ENCODE results near the gene PRR3. TPM values are rescaled to one million over a fixed set of nuclear protein-coding genes. Genes with fewer than 3 reads are reported as not detected.

Gene PRR3
- polyA plus RNA-seq, 1 donor from 2014 or later: 13.0 TPM

DNA sequence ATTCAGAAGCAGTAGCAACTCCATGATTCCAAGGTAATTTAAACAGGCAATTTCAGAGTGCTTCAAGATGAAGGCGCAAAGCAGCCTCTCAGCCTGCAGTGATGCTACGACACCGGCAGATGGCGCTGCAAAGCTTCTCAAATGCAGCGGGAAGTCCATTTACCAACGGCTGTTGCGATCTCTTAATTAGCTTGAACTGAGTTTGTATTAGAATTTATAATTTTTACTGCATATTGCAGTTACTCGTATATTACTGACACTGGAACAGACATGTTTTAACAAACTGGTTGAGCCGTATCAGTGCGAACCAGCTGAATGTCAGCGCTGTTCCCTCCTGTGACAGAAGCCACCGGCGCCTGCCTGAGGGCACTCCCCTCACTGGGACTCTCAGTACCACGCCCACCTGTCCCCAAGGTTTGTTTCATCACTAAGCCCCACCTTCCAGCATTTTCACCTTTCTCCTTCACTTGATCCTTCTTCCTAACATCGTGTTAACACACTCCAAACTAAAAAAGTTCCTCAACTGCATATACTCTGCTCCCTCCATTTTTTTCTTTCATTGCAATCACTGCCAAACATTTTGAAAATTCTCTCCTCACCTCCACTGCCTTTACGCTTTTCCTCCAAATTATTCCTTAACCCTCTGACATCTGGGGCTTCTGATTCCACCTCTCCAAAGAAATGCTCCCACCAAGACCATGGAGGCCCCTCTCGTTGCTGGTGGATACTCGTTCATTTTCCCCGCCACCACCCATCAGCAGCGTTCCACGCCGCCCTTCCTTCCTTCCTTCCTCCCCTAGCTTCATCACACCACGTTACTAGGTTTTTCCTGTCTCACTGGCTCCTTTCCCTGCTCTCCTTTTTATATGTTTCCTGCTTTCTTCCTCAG lies 15.3 kb upstream of the PRR3 start:
- H3K36me3 ChIP-seq (ENCODE audit: insufficient read depth, low read length): no peaks in the 10 kb centered on the region
- peak overlapping the region; percentile 56 for H3K4me3 ChIP-seq (ENCODE audit: low read length)
- no peaks in the 10 kb centered on the region for H4K20me1 ChIP-seq (ENCODE audit: insufficient read depth)
- no peaks in the 10 kb centered on the region for H3K9me2 ChIP-seq (ENCODE audit: insufficient read depth, low read length)
- TF ChIP-seq RAD21 (conservative IDR thresholded peaks at IDR 0.05) (peak; percentile 70), MXI1 (conservative IDR thresholded peaks at IDR 0.05; ENCODE audit: poor library complexity, severe bottlenecking) (no peak), SMC3 (conservative IDR thresholded peaks at IDR 0.05; ENCODE audit: poor library complexity) (peak; percentile 83)
- TF ChIP-seq, protein P1, sequence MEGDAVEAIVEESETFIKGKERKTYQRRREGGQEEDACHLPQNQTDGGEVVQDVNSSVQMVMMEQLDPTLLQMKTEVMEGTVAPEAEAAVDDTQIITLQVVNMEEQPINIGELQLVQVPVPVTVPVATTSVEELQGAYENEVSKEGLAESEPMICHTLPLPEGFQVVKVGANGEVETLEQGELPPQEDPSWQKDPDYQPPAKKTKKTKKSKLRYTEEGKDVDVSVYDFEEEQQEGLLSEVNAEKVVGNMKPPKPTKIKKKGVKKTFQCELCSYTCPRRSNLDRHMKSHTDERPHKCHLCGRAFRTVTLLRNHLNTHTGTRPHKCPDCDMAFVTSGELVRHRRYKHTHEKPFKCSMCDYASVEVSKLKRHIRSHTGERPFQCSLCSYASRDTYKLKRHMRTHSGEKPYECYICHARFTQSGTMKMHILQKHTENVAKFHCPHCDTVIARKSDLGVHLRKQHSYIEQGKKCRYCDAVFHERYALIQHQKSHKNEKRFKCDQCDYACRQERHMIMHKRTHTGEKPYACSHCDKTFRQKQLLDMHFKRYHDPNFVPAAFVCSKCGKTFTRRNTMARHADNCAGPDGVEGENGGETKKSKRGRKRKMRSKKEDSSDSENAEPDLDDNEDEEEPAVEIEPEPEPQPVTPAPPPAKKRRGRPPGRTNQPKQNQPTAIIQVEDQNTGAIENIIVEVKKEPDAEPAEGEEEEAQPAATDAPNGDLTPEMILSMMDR (IDR thresholded peaks at IDR 0.05; ENCODE audit: poor library complexity, severe bottlenecking): peak; percentile 92
- no peak overlapping the region for H2AFZ ChIP-seq (ENCODE audit: low read depth, low read length)
- H3K9me3 ChIP-seq (ENCODE audit: low read length): no peaks in the 10 kb centered on the region
- no peak overlapping the region for H3K4me2 ChIP-seq (ENCODE audit: low read length)
- H3K27ac ChIP-seq (ENCODE audit: low read length): no peak overlapping the region
- no peaks in the 10 kb centered on the region for H3K79me2 ChIP-seq (replicated peaks; ENCODE audit: insufficient read depth, low read length)
- no peaks in the 10 kb centered on the region for H3K27me3 ChIP-seq (ENCODE audit: insufficient read depth, low read depth, low read length)
- no peak overlapping the region for H3K9ac ChIP-seq (ENCODE audit: low read length)
- no peaks in the 10 kb centered on the region for H3F3A ChIP-seq (ENCODE audit: insufficient read depth, low read length, poor library complexity, severe bottlenecking)

DNA sequence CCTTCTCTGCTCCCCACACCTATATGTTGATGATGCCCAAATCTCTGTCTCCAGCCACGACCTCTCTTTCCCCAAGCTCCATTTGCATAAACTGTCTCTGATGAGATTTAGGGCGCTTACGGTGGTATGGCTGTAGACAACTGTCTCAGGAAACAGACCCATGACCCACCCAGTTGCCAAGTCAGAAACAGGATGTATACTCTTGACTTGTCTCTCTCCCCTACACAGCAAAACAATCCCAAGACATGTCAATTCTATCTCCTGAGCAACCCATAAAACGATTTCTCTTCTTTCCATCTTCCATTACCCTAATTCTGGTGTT lies 14.7 kb upstream of the PRR3 start:
- no peaks in the 10 kb centered on the region for H3F3A ChIP-seq (ENCODE audit: insufficient read depth, low read length, poor library complexity, severe bottlenecking)
- H3K27ac ChIP-seq (ENCODE audit: low read length): no peak overlapping the region
- H4K20me1 ChIP-seq (ENCODE audit: insufficient read depth): no peaks in the 10 kb centered on the region
- no peak overlapping the region for H3K4me2 ChIP-seq (ENCODE audit: low read length)
- no peak overlapping the region for H3K4me3 ChIP-seq (ENCODE audit: low read length)
- H3K36me3 ChIP-seq (ENCODE audit: insufficient read depth, low read length): no peaks in the 10 kb centered on the region
- no peaks in the 10 kb centered on the region for H3K79me2 ChIP-seq (replicated peaks; ENCODE audit: insufficient read depth, low read length)
- H3K9me2 ChIP-seq (ENCODE audit: insufficient read depth, low read length): no peaks in the 10 kb centered on the region
- no peak overlapping the region for H3K9ac ChIP-seq (ENCODE audit: low read length)
- H3K9me3 ChIP-seq (ENCODE audit: low read length): no peaks in the 10 kb centered on the region
- TF ChIP-seq POLR2AphosphoS5 (IDR thresholded peaks at IDR 0.05) (no peak), EP300 (conservative IDR thresholded peaks at IDR 0.05; ENCODE audit: poor library complexity, severe bottlenecking) (no peak), RAD21 (conservative IDR thresholded peaks at IDR 0.05) (no peak), MXI1 (conservative IDR thresholded peaks at IDR 0.05; ENCODE audit: poor library complexity, severe bottlenecking) (no peak), TAF1 (IDR thresholded peaks at IDR 0.05; ENCODE audit: low read depth) (no peak), EZH2 (IDR thresholded peaks at IDR 0.05; ENCODE audit: borderline replicate concordance, insufficient read depth, low read length, poor library complexity, severe bottlenecking) (no peak), SMC3 (conservative IDR thresholded peaks at IDR 0.05; ENCODE audit: poor library complexity) (no peak)
- TF ChIP-seq, protein P1 (IDR thresholded peaks at IDR 0.05; ENCODE audit: poor library complexity, severe bottlenecking): no peak
- TF ChIP-seq, protein P2, sequence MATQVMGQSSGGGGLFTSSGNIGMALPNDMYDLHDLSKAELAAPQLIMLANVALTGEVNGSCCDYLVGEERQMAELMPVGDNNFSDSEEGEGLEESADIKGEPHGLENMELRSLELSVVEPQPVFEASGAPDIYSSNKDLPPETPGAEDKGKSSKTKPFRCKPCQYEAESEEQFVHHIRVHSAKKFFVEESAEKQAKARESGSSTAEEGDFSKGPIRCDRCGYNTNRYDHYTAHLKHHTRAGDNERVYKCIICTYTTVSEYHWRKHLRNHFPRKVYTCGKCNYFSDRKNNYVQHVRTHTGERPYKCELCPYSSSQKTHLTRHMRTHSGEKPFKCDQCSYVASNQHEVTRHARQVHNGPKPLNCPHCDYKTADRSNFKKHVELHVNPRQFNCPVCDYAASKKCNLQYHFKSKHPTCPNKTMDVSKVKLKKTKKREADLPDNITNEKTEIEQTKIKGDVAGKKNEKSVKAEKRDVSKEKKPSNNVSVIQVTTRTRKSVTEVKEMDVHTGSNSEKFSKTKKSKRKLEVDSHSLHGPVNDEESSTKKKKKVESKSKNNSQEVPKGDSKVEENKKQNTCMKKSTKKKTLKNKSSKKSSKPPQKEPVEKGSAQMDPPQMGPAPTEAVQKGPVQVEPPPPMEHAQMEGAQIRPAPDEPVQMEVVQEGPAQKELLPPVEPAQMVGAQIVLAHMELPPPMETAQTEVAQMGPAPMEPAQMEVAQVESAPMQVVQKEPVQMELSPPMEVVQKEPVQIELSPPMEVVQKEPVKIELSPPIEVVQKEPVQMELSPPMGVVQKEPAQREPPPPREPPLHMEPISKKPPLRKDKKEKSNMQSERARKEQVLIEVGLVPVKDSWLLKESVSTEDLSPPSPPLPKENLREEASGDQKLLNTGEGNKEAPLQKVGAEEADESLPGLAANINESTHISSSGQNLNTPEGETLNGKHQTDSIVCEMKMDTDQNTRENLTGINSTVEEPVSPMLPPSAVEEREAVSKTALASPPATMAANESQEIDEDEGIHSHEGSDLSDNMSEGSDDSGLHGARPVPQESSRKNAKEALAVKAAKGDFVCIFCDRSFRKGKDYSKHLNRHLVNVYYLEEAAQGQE (IDR thresholded peaks at IDR 0.05; ENCODE audit: borderline replicate concordance): no peak
- no peak overlapping the region for H2AFZ ChIP-seq (ENCODE audit: low read depth, low read length)
- no peaks in the 10 kb centered on the region for H3K27me3 ChIP-seq (ENCODE audit: insufficient read depth, low read depth, low read length)
